Endometrial microvascular endothelial cells (primary cell): ENCODE measurements around the gene APOD. TPM values are rescaled to one million over a fixed set of nuclear protein-coding genes. Genes with fewer than 3 reads are reported as not detected.
"Not testable (repeated sequence)": the region's sequence is repeated elsewhere in the genome, so short reads cannot be mapped to it uniquely, and the experiment has no call there.

Experiments used
- in situ Hi-C: cut with HindIII; loops from 2 replicates; pipeline ENCODE4 v1.10.0; 2017; ENCODE audit warnings: low sequenced_read_pairs, low pct_unique_long_range_greater_than_20kb; ENCODE audit errors: inconsistent ontology term
- total RNA-seq: library from RNA; depleted of rRNA; stranded (reverse); fragments of >200 nt; gene quantifications from one replicate; pipeline ENCODE4 v1.2.3, GENCODE V29; 2015; ENCODE audit errors: inconsistent ontology term

The APOD gene
- total RNA-seq, 1 donor from 2014 or later: 6.4 TPM

DNA sequence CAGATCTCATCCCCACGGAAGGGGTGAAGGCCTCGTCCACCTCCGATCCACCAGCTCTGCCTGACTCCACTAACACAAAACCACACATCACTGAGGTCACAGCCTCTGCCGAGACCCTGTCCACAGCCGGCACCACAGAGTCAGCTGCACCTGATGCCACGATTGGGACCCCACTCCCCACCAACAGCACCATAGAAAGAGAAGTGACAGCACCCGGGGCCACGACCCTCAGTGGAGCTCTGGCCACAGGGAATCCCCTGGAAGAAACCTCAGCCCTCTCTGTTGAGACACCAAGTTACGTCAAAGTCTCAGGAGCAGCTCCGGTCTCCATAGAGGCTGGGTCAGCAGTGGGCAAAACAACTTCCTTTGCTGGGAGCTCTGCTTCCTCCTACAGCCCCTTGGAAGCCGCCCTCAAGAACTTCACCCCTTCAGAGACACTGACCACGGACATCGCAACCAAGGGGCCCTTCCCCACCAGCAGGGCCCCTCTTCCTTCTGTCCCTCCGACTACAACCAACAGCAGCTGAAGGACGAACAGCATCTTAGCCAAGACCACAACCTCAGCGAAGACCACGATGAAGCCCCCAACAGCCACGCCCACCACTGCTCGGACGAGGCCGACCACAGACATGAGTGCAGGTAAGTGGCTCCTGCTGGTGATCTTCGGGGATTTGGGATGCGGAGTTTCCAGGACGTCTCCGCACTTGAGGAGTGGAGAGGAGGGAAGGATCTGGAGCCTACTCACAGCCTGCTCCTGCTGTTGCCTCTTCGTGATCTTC, 36.0 kb upstream of the APOD start:
- in situ Hi-C loops: not testable (repeated sequence)

- in situ Hi-C loops: not testable (repeated sequence)
Measured at GRCh38 chr3:195617784-195618659, 34.3 kb upstream of the APOD start.

DNA sequence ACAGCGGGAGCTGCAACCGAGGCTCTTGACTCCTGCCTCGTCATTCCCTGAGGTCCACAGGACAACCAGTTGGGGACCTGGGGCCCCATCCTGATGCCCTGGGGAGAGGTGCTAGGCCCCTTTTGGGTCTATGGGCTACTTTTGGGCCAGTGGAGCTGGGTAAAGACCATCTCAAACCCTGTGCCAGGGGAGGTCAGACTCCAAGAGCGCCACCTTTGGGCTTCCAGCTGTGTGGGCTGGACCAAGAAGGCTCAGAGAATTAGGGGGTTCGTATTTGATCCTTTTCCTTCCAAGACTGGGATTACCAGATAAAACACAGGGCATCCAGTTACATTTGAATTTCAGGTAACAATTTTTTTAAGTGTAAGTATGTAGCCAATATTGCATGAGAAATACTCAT, 33.4 kb upstream of the APOD start:
- in situ Hi-C loops: not testable (repeated sequence)

GRCh38 chr3:195616681-195617080, 32.9 kb upstream of the APOD start:
- in situ Hi-C loops: no loop called here

- in situ Hi-C loops: not testable (repeated sequence)
Measured at GRCh38 chr3:195615952-195616537, 32.3 kb upstream of the APOD start.

DNA sequence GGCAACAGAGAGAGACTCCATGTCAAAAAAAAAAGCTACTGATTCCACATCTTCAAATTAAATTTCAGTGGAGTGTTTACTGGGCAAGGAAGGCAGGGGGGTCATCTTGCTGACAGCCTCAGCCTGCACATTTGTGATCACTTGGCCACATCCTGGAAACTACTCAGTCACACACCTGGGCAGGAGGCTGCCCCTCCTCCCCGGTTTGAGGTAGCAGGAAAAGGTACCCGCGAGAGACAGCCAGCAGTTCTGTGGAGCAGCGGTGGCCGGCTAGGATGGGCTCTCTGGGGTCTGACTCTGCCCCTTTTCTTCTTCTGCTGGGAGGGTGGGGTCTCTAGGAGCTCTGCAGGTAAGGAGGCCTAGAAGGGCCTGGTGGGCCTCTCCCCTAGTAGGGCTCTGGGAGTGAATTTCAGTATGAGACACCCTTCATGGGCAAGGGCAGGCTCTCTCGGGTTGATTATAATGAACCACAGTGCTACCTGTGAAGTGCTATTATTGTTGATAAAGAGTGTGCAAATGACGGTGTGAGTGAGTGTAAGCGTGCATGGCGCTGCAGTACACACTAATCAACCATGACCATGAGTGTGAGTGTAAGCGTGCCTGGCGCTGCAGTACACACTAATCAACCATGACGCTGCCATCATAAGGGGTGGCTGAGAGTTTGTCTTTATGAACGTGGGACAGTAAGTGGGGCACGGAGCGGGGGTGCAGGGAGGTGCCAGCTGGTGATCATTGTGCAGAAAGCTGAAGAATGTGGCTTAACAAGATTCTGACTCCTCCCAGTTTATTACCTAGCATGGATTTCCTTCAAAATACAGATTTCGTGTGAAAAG, 31.1 kb upstream of the APOD start:
- in situ Hi-C loops: not testable (repeated sequence)

GRCh38 chr3:195613468-195614069, 29.8 kb upstream of the APOD start:
- in situ Hi-C loops: no loop called here

DNA sequence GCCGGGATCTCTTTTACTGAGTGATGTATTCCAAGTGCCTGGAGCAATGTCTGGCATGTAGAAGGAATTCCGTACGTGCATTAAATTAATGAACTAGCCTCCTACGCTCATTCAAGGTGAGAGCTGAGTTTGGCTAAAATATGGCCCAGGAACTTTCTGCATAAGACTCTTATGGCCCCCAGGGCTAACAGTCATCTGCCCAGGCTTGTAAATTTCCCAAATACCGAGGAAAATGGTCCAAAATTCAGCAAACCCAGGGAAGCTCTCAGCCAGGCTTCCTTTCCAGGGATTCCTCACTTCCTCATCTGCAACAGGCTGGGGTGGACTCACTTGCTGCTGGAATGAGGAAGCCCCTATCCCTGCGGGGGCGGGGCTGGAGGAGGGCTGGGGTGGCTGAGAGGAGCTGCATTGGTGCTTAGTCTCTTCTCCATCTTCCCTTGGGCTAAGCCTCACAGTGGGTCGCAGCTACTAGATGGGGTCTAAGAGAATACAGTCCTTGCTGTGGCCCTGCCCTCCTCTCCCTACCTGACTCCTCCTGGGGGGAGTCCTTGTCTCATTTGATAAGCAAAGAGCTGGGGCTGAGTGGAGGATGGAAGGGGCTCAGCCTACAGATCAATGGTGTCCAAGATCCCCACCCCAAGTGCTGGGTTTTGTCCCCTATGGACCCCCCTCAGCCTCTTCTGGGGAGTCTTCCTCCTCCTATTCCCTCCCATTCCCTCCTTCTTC, 28.5 kb upstream of the APOD start:
- in situ Hi-C loops: no loop called here

DNA sequence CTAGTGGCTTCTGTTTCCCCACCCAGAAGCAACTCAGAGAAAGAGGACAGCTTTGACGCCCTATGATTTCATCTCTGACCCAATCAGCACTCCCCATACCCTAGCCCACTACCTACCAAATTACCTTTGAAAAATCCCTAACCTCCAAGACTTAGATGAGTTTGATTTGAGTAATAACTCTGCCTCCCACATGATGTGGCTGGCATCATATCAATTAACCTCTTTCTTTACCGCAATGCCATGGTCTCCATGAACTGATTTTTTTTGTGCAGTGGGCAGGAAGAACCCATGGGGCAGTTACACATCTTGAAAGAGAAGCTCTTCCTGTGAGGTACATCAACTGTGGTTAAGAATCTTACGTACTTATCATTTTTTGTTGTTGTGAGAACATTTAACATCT, 25.5 kb upstream of the APOD start:
- in situ Hi-C loops: no loop called here

DNA sequence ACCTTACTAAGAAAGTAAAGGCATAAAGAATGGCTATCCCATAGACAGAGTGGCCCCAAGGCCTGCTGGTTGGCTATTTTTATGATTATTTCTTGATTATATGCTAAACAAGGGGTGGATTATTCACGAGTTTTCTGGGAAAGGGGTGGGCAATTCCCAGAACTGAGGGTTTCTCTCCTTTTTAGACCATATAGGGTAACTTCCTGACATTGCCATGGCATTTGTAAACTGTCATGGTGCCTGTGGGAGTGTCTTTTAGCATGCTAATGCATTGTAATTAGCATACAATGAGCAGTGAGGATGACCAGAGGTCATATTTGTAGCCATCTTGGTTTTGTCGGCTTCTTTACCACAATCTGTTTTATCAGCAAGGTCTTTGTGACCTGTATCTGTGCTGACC, 18.0 kb upstream of the APOD start:
- in situ Hi-C loops: not testable (repeated sequence)

GRCh38 chr3:195601382-195601781, 17.6 kb upstream of the APOD start:
- in situ Hi-C loops: no loop called here

GRCh38 chr3:195599926-195600325, 16.2 kb upstream of the APOD start:
- in situ Hi-C loops: not testable (repeated sequence)

GRCh38 chr3:195599516-195599915, 15.8 kb upstream of the APOD start:
- in situ Hi-C loops: not testable (repeated sequence)

DNA sequence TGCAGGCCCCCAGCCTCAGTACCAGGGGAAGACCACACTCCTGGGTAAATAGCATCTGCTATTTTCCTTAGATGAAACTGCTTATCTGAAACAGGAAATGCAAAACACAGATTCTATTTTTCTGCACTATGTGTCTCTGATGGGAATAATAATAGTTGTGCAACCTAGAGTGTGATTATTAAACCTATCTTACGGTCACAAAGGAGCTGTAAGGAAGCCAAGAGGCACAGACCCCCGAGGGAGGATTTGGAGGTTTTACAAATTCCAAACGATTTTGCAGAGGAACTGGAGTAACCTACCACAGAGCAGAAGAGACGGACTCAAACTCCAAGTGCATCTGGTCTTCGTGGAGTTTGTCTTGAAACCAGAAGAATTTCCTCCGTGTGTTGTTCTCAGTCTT, 14.1 kb upstream of the APOD start:
- in situ Hi-C loops: no loop called here

- in situ Hi-C loops: no loop called here
Measured at GRCh38 chr3:195597229-195597628, 13.5 kb upstream of the APOD start.

DNA sequence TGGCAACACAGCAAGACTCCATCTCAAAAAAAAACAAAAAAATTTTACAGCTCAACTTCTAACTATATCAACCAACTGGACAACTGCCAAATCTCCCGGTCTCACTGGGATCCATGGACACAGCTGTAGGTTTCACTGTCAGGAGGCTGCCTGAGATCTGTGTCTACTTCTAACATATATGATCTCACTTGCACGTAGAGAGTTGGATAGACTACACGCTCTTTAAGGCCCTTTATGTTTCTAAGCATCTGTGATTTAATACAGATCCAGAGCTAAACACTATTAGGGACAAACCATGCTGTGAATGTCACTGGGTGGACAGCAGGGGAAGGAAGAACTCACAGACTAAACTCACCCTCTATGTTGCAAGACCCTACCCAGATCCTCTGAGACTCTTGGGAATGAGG, 13.0 kb upstream of the APOD start:
- in situ Hi-C loops: no loop called here

- in situ Hi-C loops: no loop called here
Measured at GRCh38 chr3:195595785-195596531, 12.2 kb upstream of the APOD start.
